ENCODE data around the gene MAP2K3. TPM values are rescaled to one million over a fixed set of nuclear protein-coding genes. Genes with fewer than 3 reads are reported as not detected.
A peak's percentile ranks its signal among the peaks of the same experiment; 100 is the strongest.

Gene MAP2K3
- total RNA-seq, 1 donor from 2014 or later, result 149 TPM

- H3K36me3 Mint-ChIP-seq (ENCODE audit: low read depth), result peaks cover 73% of the 10 kb centered on the region
- H3K4me3 Mint-ChIP-seq (ENCODE audit: low read depth), result no peak overlapping the region
- H3K27me3 Mint-ChIP-seq (ENCODE audit: low read depth), result no peaks in the 10 kb centered on the region
- H3K9me3 Mint-ChIP-seq, result peaks cover 9% of the 10 kb centered on the region
- intact Hi-C loops (cut with micrococcal nuclease), result no loop called here
- peak overlapping the region; percentile 20 for H3K27ac Mint-ChIP-seq
- peaks cover 32% of the 10 kb centered on the region for H3K4me1 Mint-ChIP-seq (ENCODE audit: low read depth)
- DNase-seq (ENCODE audit: low spot score), result no peak
Measured at GRCh38 chr17:21289902-21290571, 5.5 kb downstream of the MAP2K3 start.

- Mint-ChIP-seq H3K27ac (no peak overlapping the region), H3K4me1 (ENCODE audit: low read depth) (peaks cover 31% of the 10 kb centered on the region), H3K4me3 (ENCODE audit: low read depth) (no peak overlapping the region), H3K36me3 (ENCODE audit: low read depth) (peaks cover 63% of the 10 kb centered on the region), H3K27me3 (ENCODE audit: low read depth) (no peaks in the 10 kb centered on the region), H3K9me3 (peaks cover 12% of the 10 kb centered on the region)
- DNase-seq (ENCODE audit: low spot score), result no peak
- intact Hi-C loops (cut with micrococcal nuclease), result no loop called here
Measured at GRCh38 chr17:21291357-21291756, 6.8 kb downstream of the MAP2K3 start.

GRCh38 chr17:21291862-21292261, 7.4 kb downstream of the MAP2K3 start:
- no peaks in the 10 kb centered on the region for H3K27me3 Mint-ChIP-seq (ENCODE audit: low read depth)
- no peak for DNase-seq (ENCODE audit: low spot score)
- peaks cover 27% of the 10 kb centered on the region for H3K4me1 Mint-ChIP-seq (ENCODE audit: low read depth)
- intact Hi-C loops (cut with micrococcal nuclease), result no loop called here
- H3K36me3 Mint-ChIP-seq (ENCODE audit: low read depth), result peaks cover 59% of the 10 kb centered on the region
- H3K9me3 Mint-ChIP-seq, result peaks cover 12% of the 10 kb centered on the region
- H3K4me3 Mint-ChIP-seq (ENCODE audit: low read depth), result no peak overlapping the region
- no peak overlapping the region for H3K27ac Mint-ChIP-seq

GRCh38 chr17:21292867-21293830, 8.6 kb downstream of the MAP2K3 start:
- H3K4me3 Mint-ChIP-seq (ENCODE audit: low read depth), result no peak overlapping the region
- H3K4me1 Mint-ChIP-seq (ENCODE audit: low read depth), result peaks cover 14% of the 10 kb centered on the region
- H3K27me3 Mint-ChIP-seq (ENCODE audit: low read depth), result no peaks in the 10 kb centered on the region
- peaks cover 49% of the 10 kb centered on the region for H3K36me3 Mint-ChIP-seq (ENCODE audit: low read depth)
- peaks cover 12% of the 10 kb centered on the region for H3K9me3 Mint-ChIP-seq
- no peak for DNase-seq (ENCODE audit: low spot score)
- no peak overlapping the region for H3K27ac Mint-ChIP-seq
- intact Hi-C loops (cut with micrococcal nuclease), result no loop called here

GRCh38 chr17:21293831-21294210, 9.3 kb downstream of the MAP2K3 start:
- Mint-ChIP-seq H3K27me3 (ENCODE audit: low read depth) (no peaks in the 10 kb centered on the region), H3K27ac (no peak overlapping the region), H3K36me3 (ENCODE audit: low read depth) (peaks cover 48% of the 10 kb centered on the region), H3K4me3 (ENCODE audit: low read depth) (no peak overlapping the region), H3K9me3 (peaks cover 12% of the 10 kb centered on the region), H3K4me1 (ENCODE audit: low read depth) (peaks cover 7% of the 10 kb centered on the region)
- DNase-seq (ENCODE audit: low spot score), result no peak
- intact Hi-C loops (cut with micrococcal nuclease), result no loop called here

- Mint-ChIP-seq H3K4me1 (ENCODE audit: low read depth) (peaks cover 4% of the 10 kb centered on the region), H3K4me3 (ENCODE audit: low read depth) (no peak overlapping the region), H3K27me3 (ENCODE audit: low read depth) (no peaks in the 10 kb centered on the region), H3K36me3 (ENCODE audit: low read depth) (peaks cover 50% of the 10 kb centered on the region), H3K27ac (no peak overlapping the region), H3K9me3 (peaks cover 12% of the 10 kb centered on the region)
- DNase-seq (ENCODE audit: low spot score), result no peak
- intact Hi-C loops (cut with micrococcal nuclease), result no loop called here
Measured at GRCh38 chr17:21294321-21295035, 10.0 kb downstream of the MAP2K3 start.

- Mint-ChIP-seq H3K4me1 (ENCODE audit: low read depth) (peaks cover 4% of the 10 kb centered on the region), H3K36me3 (ENCODE audit: low read depth) (peaks cover 57% of the 10 kb centered on the region), H3K4me3 (ENCODE audit: low read depth) (no peak overlapping the region), H3K9me3 (peaks cover 17% of the 10 kb centered on the region), H3K27ac (no peak overlapping the region), H3K27me3 (ENCODE audit: low read depth) (no peaks in the 10 kb centered on the region)
- intact Hi-C loops (cut with micrococcal nuclease), result no loop called here
- DNase-seq (ENCODE audit: low spot score), result no peak
Measured at GRCh38 chr17:21295036-21295952, 10.8 kb downstream of the MAP2K3 start.

- Mint-ChIP-seq H3K9me3 (peaks cover 21% of the 10 kb centered on the region), H3K36me3 (ENCODE audit: low read depth) (peaks cover 55% of the 10 kb centered on the region), H3K27me3 (ENCODE audit: low read depth) (no peaks in the 10 kb centered on the region), H3K4me1 (ENCODE audit: low read depth) (peaks cover 1% of the 10 kb centered on the region), H3K4me3 (ENCODE audit: low read depth) (no peak overlapping the region), H3K27ac (no peak overlapping the region)
- DNase-seq (ENCODE audit: low spot score), result no peak
- intact Hi-C loops (cut with micrococcal nuclease), result no loop called here
Measured at GRCh38 chr17:21296097-21297025, 11.8 kb downstream of the MAP2K3 start.

- no peaks in the 10 kb centered on the region for H3K27me3 Mint-ChIP-seq (ENCODE audit: low read depth)
- peaks cover 1% of the 10 kb centered on the region for H3K4me1 Mint-ChIP-seq (ENCODE audit: low read depth)
- H3K9me3 Mint-ChIP-seq, result peaks cover 21% of the 10 kb centered on the region
- H3K36me3 Mint-ChIP-seq (ENCODE audit: low read depth), result peaks cover 56% of the 10 kb centered on the region
- no peak overlapping the region for H3K4me3 Mint-ChIP-seq (ENCODE audit: low read depth)
- intact Hi-C loops (cut with micrococcal nuclease), result no loop called here
- no peak overlapping the region for H3K27ac Mint-ChIP-seq
- DNase-seq (ENCODE audit: low spot score), result no peak
Measured at GRCh38 chr17:21297026-21297520, 12.6 kb downstream of the MAP2K3 start.

- Mint-ChIP-seq H3K27me3 (ENCODE audit: low read depth) (no peaks in the 10 kb centered on the region), H3K4me1 (ENCODE audit: low read depth) (no peaks in the 10 kb centered on the region), H3K9me3 (peaks cover 21% of the 10 kb centered on the region), H3K27ac (no peak overlapping the region), H3K36me3 (ENCODE audit: low read depth) (peaks cover 58% of the 10 kb centered on the region), H3K4me3 (ENCODE audit: low read depth) (no peak overlapping the region)
- intact Hi-C loops (cut with micrococcal nuclease), result no loop called here
- no peak for DNase-seq (ENCODE audit: low spot score)
Measured at GRCh38 chr17:21297597-21297996, 13.1 kb downstream of the MAP2K3 start.
